Smooth muscle cell (in vitro differentiated cells): ENCODE measurements around the gene GTF2E1. TPM values are rescaled to one million over a fixed set of nuclear protein-coding genes. Genes with fewer than 3 reads are reported as not detected.

ENCODE experiments used
- DNase-seq: peaks from one replicate; lab custom pipeline; 2025; ENCODE audit not compliant: unreplicated experiment; lab: John Stamatoyannopoulos, UW
- H2AFZ ChIP-seq: fragments of 200-600 bp; sonication (generic); 2 replicates; pipeline ENCODE4 v1.6.0; 2016; ENCODE audit warnings: antibody characterized with exemption, low read depth, mild to moderate bottlenecking
- H3F3A ChIP-seq: fragments of 200-600 bp; sonication (generic); 2 replicates; pipeline ENCODE4 v1.6.0; 2017; ENCODE audit warnings: antibody characterized with exemption, low read depth
- H3K27ac ChIP-seq: fragments of 200-600 bp; sonication (generic); 2 replicates; pipeline ENCODE4 v1.5.1; 2016; ENCODE audit warnings: low read depth, mild to moderate bottlenecking
- H3K27me3 ChIP-seq: fragments of 200-600 bp; sonication (generic); 2 replicates; pipeline ENCODE4 v1.6.1; 2016; ENCODE audit warnings: low read depth, mild to moderate bottlenecking
- H3K36me3 ChIP-seq: fragments of 200-600 bp; sonication (generic); 2 replicates; pipeline ENCODE4 v1.5.1; 2016; ENCODE audit warnings: low read depth
- H3K4me1 ChIP-seq: fragments of 200-600 bp; sonication (generic); 2 replicates; pipeline ENCODE4 v1.5.1; 2016; ENCODE audit warnings: low read depth
- H3K4me2 ChIP-seq: fragments of 200-600 bp; sonication (generic); 2 replicates; pipeline ENCODE4 v1.6.0; 2016; ENCODE audit warnings: mild to moderate bottlenecking
- H3K4me3 ChIP-seq: fragments of 200-600 bp; sonication (generic); 2 replicates; pipeline ENCODE4 v1.5.1; 2016; ENCODE audit warnings: mild to moderate bottlenecking
- H3K79me2 ChIP-seq: fragments of 200-600 bp; sonication (generic); 2 replicates; pipeline ENCODE4 v1.6.0; 2016; ENCODE audit warnings: low read depth, mild to moderate bottlenecking
- H3K9ac ChIP-seq: fragments of 200-600 bp; sonication (generic); 2 replicates; pipeline ENCODE4 v1.6.0; 2016; ENCODE audit warnings: low read depth
- H3K9me3 ChIP-seq: fragments of 200-600 bp; sonication (generic); replicated peaks from 2 replicates; pipeline ENCODE4 v1.5.1; 2016; ENCODE audit warnings: low read depth
- H4K20me1 ChIP-seq: fragments of 200-600 bp; sonication (generic); 2 replicates; pipeline ENCODE4 v1.6.0; 2016; ENCODE audit warnings: low read depth
- CTCF ChIP-seq: fragments of 200-600 bp; sonication (generic); IDR thresholded peaks from 2 replicates; pipeline ENCODE4 v1.5.1; 2017; ENCODE audit warnings: borderline replicate concordance, mild to moderate bottlenecking, antibody characterized with exemption; ENCODE audit not compliant: insufficient read depth, poor library complexity, severe bottlenecking
- WGBS: methylation state at CpG from one replicate; pipeline ENCODE4 v1.1.7; 2016; ENCODE audit warnings: low lambda C conversion rate; 5-methylcytosine and 5-hydroxymethylcytosine counted together
- polyA plus RNA-seq: library from polyadenylated mRNA; unstranded; fragments of >200 nt; fragmentation: Nextera tagmentation; extraction: Ambion mirVana; gene quantifications from 2 replicates; pipeline ENCODE4 v1.2.1, GENCODE V29; 2016
- total RNA-seq: library from RNA; depleted of rRNA; stranded (reverse); fragments of >200 nt; gene quantifications from 2 replicates; pipeline ENCODE4 v1.2.3, GENCODE V29; 2014

Gene GTF2E1
- total and polyA plus RNA-seq, 2 experiments from 2014 or later, result 17.0 to 17.6 TPM

- Histone ChIP-seq H2AFZ (no peak overlapping the region), H3K27ac (no peak overlapping the region), H3K9ac (no peak overlapping the region), H3K4me2 (no peak overlapping the region), H3K4me3 (no peak overlapping the region), H3F3A (no peaks in the 10 kb centered on the region), H3K27me3 (no peaks in the 10 kb centered on the region), H4K20me1 (no peaks in the 10 kb centered on the region), H3K79me2 (no peaks in the 10 kb centered on the region), H3K9me3 (no peaks in the 10 kb centered on the region), H3K36me3 (peaks cover 21% of the 10 kb centered on the region), H3K4me1 (no peaks in the 10 kb centered on the region)
- TF ChIP-seq CTCF, result no peak
- DNase-seq, result no peak
- WGBS, result 94% methylated on average over 5 of the region's 5 CpGs
These were observed 36.5 kb upstream of the GTF2E1 start for GRCh38 chr3:120705884-120706582.

- no peaks in the 10 kb centered on the region for H3F3A ChIP-seq
- no peak overlapping the region for H2AFZ ChIP-seq
- H3K4me1 ChIP-seq, result no peaks in the 10 kb centered on the region
- DNase-seq, result no peak
- no peak overlapping the region for H3K9ac ChIP-seq
- H3K79me2 ChIP-seq, result no peaks in the 10 kb centered on the region
- no peaks in the 10 kb centered on the region for H3K27me3 ChIP-seq
- H3K4me2 ChIP-seq, result no peak overlapping the region
- H3K36me3 ChIP-seq, result peaks cover 17% of the 10 kb centered on the region
- H4K20me1 ChIP-seq, result no peaks in the 10 kb centered on the region
- H3K27ac ChIP-seq, result no peak overlapping the region
- H3K4me3 ChIP-seq, result no peak overlapping the region
- no peak for TF ChIP-seq CTCF
- no peaks in the 10 kb centered on the region for H3K9me3 ChIP-seq
These were observed 35.6 kb upstream of the GTF2E1 start for GRCh38 chr3:120706950-120707349.

GRCh38 chr3:120708408-120708807, 34.1 kb upstream of the GTF2E1 start:
- Histone ChIP-seq H3K79me2 (peaks cover 2% of the 10 kb centered on the region), H3F3A (no peaks in the 10 kb centered on the region), H3K9ac (no peak overlapping the region), H3K27ac (no peak overlapping the region), H3K27me3 (no peaks in the 10 kb centered on the region), H3K4me2 (no peak overlapping the region), H3K9me3 (no peaks in the 10 kb centered on the region), H3K36me3 (peaks cover 13% of the 10 kb centered on the region), H3K4me3 (no peak overlapping the region), H4K20me1 (no peaks in the 10 kb centered on the region), H2AFZ (no peak overlapping the region), H3K4me1 (no peaks in the 10 kb centered on the region)
- no peak for DNase-seq
- TF ChIP-seq CTCF, result no peak

GRCh38 chr3:120710369-120710768, 32.2 kb upstream of the GTF2E1 start:
- Histone ChIP-seq H3K4me2 (no peak overlapping the region), H3K79me2 (peaks cover 2% of the 10 kb centered on the region), H3K4me3 (no peak overlapping the region), H3K4me1 (no peaks in the 10 kb centered on the region), H3K9ac (no peak overlapping the region), H2AFZ (no peak overlapping the region), H3K9me3 (no peaks in the 10 kb centered on the region), H3K36me3 (no peaks in the 10 kb centered on the region), H3K27ac (no peak overlapping the region), H3F3A (no peaks in the 10 kb centered on the region), H3K27me3 (no peaks in the 10 kb centered on the region), H4K20me1 (no peaks in the 10 kb centered on the region)
- TF ChIP-seq CTCF, result no peak
- 67% methylated on average over 1 of the region's 1 CpG for WGBS
- no peak for DNase-seq
